HepG2 (cell line): ENCODE data around the gene CBX2. TPM values are rescaled to one million over a fixed set of nuclear protein-coding genes. Genes with fewer than 3 reads are reported as not detected.

Experiments
- FOSL2 ChIP-seq: sonication (generic); formaldehyde crosslinking; IDR thresholded peaks from 2 replicates; pipeline ENCODE4 v1.4.0; 2020; ENCODE audit warnings: missing genetic modification reagents
- GLMP ChIP-seq: sonication (generic); formaldehyde crosslinking; IDR thresholded peaks from 2 replicates; pipeline ENCODE4 v1.9.0; 2021; ENCODE audit warnings: missing genetic modification reagents, mild to moderate bottlenecking, borderline replicate concordance
- HOXA3 ChIP-seq: sonication (generic); formaldehyde crosslinking; IDR thresholded peaks from 2 replicates; pipeline ENCODE4 v1.5.0; 2020; ENCODE audit warnings: missing genetic modification reagents
- JUNB ChIP-seq: sonication (generic); formaldehyde crosslinking; IDR thresholded peaks from 2 replicates; pipeline ENCODE4 v1.8.0; 2022; ENCODE audit warnings: missing genetic modification reagents, mild to moderate bottlenecking, borderline replicate concordance
- KAT2B ChIP-seq: fragments of 150-350 bp; IDR thresholded peaks from 2 replicates; pipeline ENCODE4 v1.6.1; 2014; ENCODE audit warnings: low read depth, low read length, borderline replicate concordance
- KDM5A ChIP-seq: fragments of 200-600 bp; sonication (generic); IDR thresholded peaks from 2 replicates; pipeline ENCODE4 v1.7.0; 2018; ENCODE audit warnings: antibody characterized with exemption, mild to moderate bottlenecking, low read length, borderline replicate concordance
- MEIS2 ChIP-seq: sonication (generic); formaldehyde crosslinking; IDR thresholded peaks from 2 replicates; pipeline ENCODE4 v1.9.0; 2021; ENCODE audit warnings: mild to moderate bottlenecking, missing genetic modification reagents
- REXO4 ChIP-seq: sonication (generic); formaldehyde crosslinking; IDR thresholded peaks from 2 replicates; pipeline ENCODE4 v1.8.0; 2022; ENCODE audit warnings: missing genetic modification reagents, mild to moderate bottlenecking, borderline replicate concordance
- SCMH1 ChIP-seq: sonication (generic); formaldehyde crosslinking; IDR thresholded peaks from 2 replicates; pipeline ENCODE4 v1.9.0; 2021; ENCODE audit warnings: missing genetic modification reagents, mild to moderate bottlenecking, borderline replicate concordance
- SP1 ChIP-seq, 2 experiments: fragments of 450-650 bp in 1 of 2; sonication (generic) in 1 of 2; formaldehyde crosslinking in 1 of 2; IDR thresholded peaks; 2 replicates each; pipeline versions ENCODE4 v1.4.0 to v1.6.1; 2016 to 2020; ENCODE audit warnings: missing genetic modification reagents in 1 of 2
- SRSF1 ChIP-seq: fragments of 200-400 bp; formaldehyde crosslinking; optimal IDR thresholded peaks from 2 replicates; pipeline ENCODE3; 2017; ENCODE audit warnings: mild to moderate bottlenecking, low read depth, low read length, moderate library complexity
- TARDBP ChIP-seq: sonication (generic); formaldehyde crosslinking; IDR thresholded peaks from 2 replicates; pipeline ENCODE4 v1.8.0; 2022; ENCODE audit warnings: mild to moderate bottlenecking, missing genetic modification reagents
- TEAD2 ChIP-seq: sonication (generic); formaldehyde crosslinking; IDR thresholded peaks from 2 replicates; pipeline ENCODE4 v1.9.0; 2021; ENCODE audit warnings: missing genetic modification reagents
- ZBTB14 ChIP-seq: sonication (generic); formaldehyde crosslinking; IDR thresholded peaks from 2 replicates; pipeline ENCODE4 v1.4.0; 2020; ENCODE audit warnings: missing genetic modification reagents
- ZBTB37 ChIP-seq: sonication (generic); formaldehyde crosslinking; IDR thresholded peaks from 2 replicates; pipeline ENCODE4 v1.4.0; 2020; ENCODE audit warnings: mild to moderate bottlenecking, missing genetic modification reagents
- ZNF230 ChIP-seq: sonication (generic); formaldehyde crosslinking; IDR thresholded peaks from 2 replicates; pipeline ENCODE4 v1.4.0; 2020; ENCODE audit warnings: mild to moderate bottlenecking, missing genetic modification reagents
- ZNF296 ChIP-seq: sonication (generic); formaldehyde crosslinking; conservative IDR thresholded peaks from 2 replicates; pipeline ENCODE4 v1.5.0; 2020; ENCODE audit warnings: mild to moderate bottlenecking, missing genetic modification reagents
- ZNF382 ChIP-seq: sonication (generic); formaldehyde crosslinking; IDR thresholded peaks from 2 replicates; pipeline ENCODE4 v1.5.0; 2020; ENCODE audit warnings: missing genetic modification reagents, mild to moderate bottlenecking, borderline replicate concordance
- ZNF563 ChIP-seq: sonication (generic); formaldehyde crosslinking; IDR thresholded peaks from 2 replicates; pipeline ENCODE4 v1.8.0; 2022; ENCODE audit warnings: mild to moderate bottlenecking, moderate library complexity, missing genetic modification reagents
- ZNF660 ChIP-seq: sonication (generic); formaldehyde crosslinking; IDR thresholded peaks from 2 replicates; pipeline ENCODE4 v1.5.1; 2020; ENCODE audit warnings: mild to moderate bottlenecking, low read depth, missing genetic modification reagents, borderline replicate concordance
- ZSCAN30 ChIP-seq: sonication (generic); formaldehyde crosslinking; IDR thresholded peaks from 2 replicates; pipeline ENCODE4 v1.5.0; 2020; ENCODE audit warnings: mild to moderate bottlenecking, missing genetic modification reagents
- ZUFSP ChIP-seq: sonication (generic); formaldehyde crosslinking; IDR thresholded peaks from 2 replicates; pipeline ENCODE4 v1.9.0; 2021; ENCODE audit warnings: missing genetic modification reagents, mild to moderate bottlenecking, borderline replicate concordance
- polyA plus RNA-seq, 8 experiments: library from polyadenylated mRNA; depleted of rRNA in 3 of 8; stranded (reverse) in 7 of 8; unstranded in 1 of 8; fragments of >200 nt; fragmentation: Illumina TruSeq in 4 of 8; extraction: Trizol in 4 of 8; gene quantifications; 2 replicates each; pipeline versions ENCODE4 v1.2.1 to v1.2.3, GENCODE V29; 2011 to 2016; ENCODE audit warnings: low read depth in 4 of 8, missing spikeins in 1 of 8, mixed read lengths in 1 of 8; ENCODE audit not compliant: insufficient read depth in 1 of 8
- total RNA-seq, 5 experiments: library from RNA; depleted of rRNA; stranded (reverse); fragments of >200 nt; fragmentation: Illumina TruSeq; extraction: Trizol; gene quantifications; 2 replicates each; pipeline ENCODE4 v1.2.3, GENCODE V29; 2016; ENCODE audit warnings: low read depth in 1 of 5

The CBX2 gene
- total and polyA plus RNA-seq, 2 of the 13 experiments (the other 11 are each of a cell fraction or from before 2014, with no cell fraction given) = 14.5 to 31.1 TPM

GRCh38 chr17:79732804-79733691, 44.9 kb upstream of the CBX2 start (continued):
- TF ChIP-seq JUNB (0 out of 2 replicates have a peak, but pooled peaks have one; percentile 38), HOXA3 (CRISPR knock-in tag) (peak; percentile 82), MEIS2 (CRISPR knock-in tag) (no peak), ZNF382 (CRISPR knock-in tag) (no peak), TEAD2 (no peak), ZBTB14 (CRISPR knock-in tag) (no peak), TARDBP (CRISPR knock-in tag) (peak; percentile 44; the same call in 1 of the 2 replicates), GLMP (CRISPR knock-in tag) (no peak), ZNF230 (0 out of 2 replicates have a peak, but pooled peaks have one; percentile 13), KDM5A (no peak), FOSL2 (peak; percentile 38), ZSCAN30 (CRISPR knock-in tag) (no peak), ZBTB37 (CRISPR knock-in tag) (no peak), SRSF1 (no peak), ZNF563 (CRISPR knock-in tag) (peak; percentile 24; the same call in 1 of the 2 replicates), KAT2B (no peak), SP1 (IDR thresholded peaks at IDR 0.05) (no peak), SP1 (CRISPR knock-in tag; IDR thresholded peaks at IDR 0.05) (no peak), ZUFSP (CRISPR knock-in tag) (no peak), ZNF660 (CRISPR knock-in tag) (no peak), REXO4 (CRISPR knock-in tag) (no peak), ZNF296 (CRISPR knock-in tag) (no peak), SCMH1 (CRISPR knock-in tag) (no peak)
